GM18951 (cell line): ENCODE data around the gene KRTAP10-4.
"Not testable (repeated sequence)": the region's sequence is repeated elsewhere in the genome, so short reads cannot be mapped to it uniquely, and the experiment has no call there.

Source experiments
- POLR2A ChIP-seq: IDR thresholded peaks from 4 replicates; pipeline ENCODE4 v1.6.1; 2011; ENCODE audit warnings: mild to moderate bottlenecking; ENCODE audit not compliant: insufficient read length, insufficient read depth; ENCODE audit errors: extremely low read depth
- in situ Hi-C: fragments of 300-500 bp; cut with MboI; formaldehyde crosslinking; loops from one replicate; pipeline ENCODE4 v1.12.0; 2022; ENCODE audit warnings: low sequenced_read_pairs, mixed read lengths, inconsistent platforms; ENCODE audit not compliant: unreplicated experiment

The KRTAP10-4 gene

GRCh38 chr21:44555200-44555875, 18.2 kb upstream of the KRTAP10-4 start:
- in situ Hi-C loops = no loop called here

GRCh38 chr21:44556879-44557278, 16.6 kb upstream of the KRTAP10-4 start:
- no peak for TF ChIP-seq POLR2A
- in situ Hi-C loops = no loop called here

More at GRCh38 chr21:44555200-44555875, 18.2 kb upstream of the KRTAP10-4 start:
- TF ChIP-seq POLR2A = no peak

GRCh38 chr21:44557491-44558328, 15.8 kb upstream of the KRTAP10-4 start:
- no peak for TF ChIP-seq POLR2A
- in situ Hi-C loops = no loop called here

GRCh38 chr21:44558329-44558675, 15.2 kb upstream of the KRTAP10-4 start:
- in situ Hi-C loops = not testable (repeated sequence)

- no peak for TF ChIP-seq POLR2A
- in situ Hi-C loops = no loop called here
Observed at GRCh38 chr21:44558695-44559094, 14.8 kb upstream of the KRTAP10-4 start, which contains the start of gene KRTAP10-3. Gene KRTAP10-3 (minus strand): TSS chr21:44558795. CDS start chr21:44558715, 80 bp downstream.

GRCh38 chr21:44564099-44564498, 9.4 kb upstream of the KRTAP10-4 start:
- in situ Hi-C loops = no loop called here
- no peak for TF ChIP-seq POLR2A

GRCh38 chr21:44564886-44565598, 8.5 kb upstream of the KRTAP10-4 start:
- in situ Hi-C loops = no loop called here
- no peak for TF ChIP-seq POLR2A

- no peak for TF ChIP-seq POLR2A
- in situ Hi-C loops = no loop called here
Observed at GRCh38 chr21:44566403-44566802, 7.1 kb upstream of the KRTAP10-4 start.

GRCh38 chr21:44567481-44568171, 5.9 kb upstream of the KRTAP10-4 start:
- in situ Hi-C loops = no loop called here
- TF ChIP-seq POLR2A = no peak

GRCh38 chr21:44568261-44568660, 5.3 kb upstream of the KRTAP10-4 start:
- in situ Hi-C loops = no loop called here
- TF ChIP-seq POLR2A = no peak

- TF ChIP-seq POLR2A = no peak
- in situ Hi-C loops = no loop called here
Observed at GRCh38 chr21:44568667-44569556, 4.6 kb upstream of the KRTAP10-4 start.

- TF ChIP-seq POLR2A = no peak
- in situ Hi-C loops = no loop called here
Observed at GRCh38 chr21:44569861-44570517, 3.5 kb upstream of the KRTAP10-4 start.
